ENCODE data around the gene RNF115. TPM values are rescaled to one million over a fixed set of nuclear protein-coding genes. Genes with fewer than 3 reads are reported as not detected.
"Not testable (repeated sequence)": the region's sequence is repeated elsewhere in the genome, so short reads cannot be mapped to it uniquely, and the experiment has no call there.

RNF115 gene
- total and polyA plus RNA-seq, 5 experiments from 2014 or later: 5.8 to 18.9 (median 6.6) TPM

DNA sequence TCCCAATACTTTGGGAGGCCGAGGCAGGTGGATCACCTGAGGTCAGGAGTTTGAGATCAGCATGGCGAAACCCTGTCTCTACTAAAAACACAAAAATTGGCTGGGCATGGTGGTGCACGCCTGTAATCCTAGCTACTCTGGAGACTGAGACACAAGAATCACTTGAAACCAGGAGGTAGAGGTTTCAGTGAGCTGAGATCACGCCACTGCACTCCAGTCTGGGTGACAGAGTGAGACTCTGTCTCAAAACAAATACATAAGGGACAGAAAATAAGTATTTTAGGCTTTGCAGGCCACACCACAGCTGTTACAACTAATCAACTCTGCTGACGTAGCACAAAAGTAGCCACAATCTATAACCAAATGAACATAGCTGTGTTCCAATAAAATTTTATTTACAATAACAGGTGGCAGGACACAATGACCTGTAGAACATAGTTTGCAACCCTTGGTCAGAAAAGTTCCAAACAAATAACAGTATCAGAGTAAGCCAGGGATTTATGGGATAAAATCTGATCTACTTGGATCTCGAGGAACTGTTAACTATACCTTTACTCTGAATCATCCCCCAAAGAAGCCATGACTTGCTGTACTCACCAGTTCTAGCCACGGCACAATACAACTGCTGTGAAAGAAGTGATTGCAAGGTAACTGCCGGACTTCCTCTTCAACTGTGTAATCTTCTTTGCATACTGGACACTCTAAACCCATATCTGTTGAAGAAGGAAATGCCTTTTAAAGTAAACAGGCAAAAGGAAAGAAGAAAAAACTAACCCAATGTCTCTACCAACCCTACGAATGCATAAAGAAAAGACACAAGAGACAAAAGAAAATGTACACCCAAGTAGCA, 76.3 kb downstream of the RNF115 start:
- Mint-ChIP-seq H3K9me3 (no peaks in the 10 kb centered on the region), H3K27me3 (no peaks in the 10 kb centered on the region), H3K4me1 (peaks cover 0 to 1% (median 0%) of the 10 kb centered on the region in 4 donors), H3K4me3 (no peak overlapping the region), H3K27ac (peak overlapping the region in 3 of 10 donors; percentile 37 to 56 (median 40)), H3K36me3 (peaks cover 7 to 93% (median 32%) of the 10 kb centered on the region in 3 donors)
- DNase-seq (no peak), ATAC-seq (no peak)
- POLR2A ChIA-PET: no interaction called here

GRCh38 chr1:145740269-145740668, 83.6 kb downstream of the RNF115 start:
- peaks cover 0 to 1% (median 0%) of the 10 kb centered on the region in 4 donors for H3K4me1 Mint-ChIP-seq
- H3K9me3 Mint-ChIP-seq: no peaks in the 10 kb centered on the region
- ATAC-seq (no peak), DNase-seq (no peak)
- H3K27me3 Mint-ChIP-seq: no peaks in the 10 kb centered on the region
- no peak overlapping the region for H3K27ac Mint-ChIP-seq
- H3K4me3 Mint-ChIP-seq: no peak overlapping the region
- peaks cover 7 to 41% (median 19%) of the 10 kb centered on the region in 3 donors for H3K36me3 Mint-ChIP-seq
- POLR2A ChIA-PET: no interaction called here

DNA sequence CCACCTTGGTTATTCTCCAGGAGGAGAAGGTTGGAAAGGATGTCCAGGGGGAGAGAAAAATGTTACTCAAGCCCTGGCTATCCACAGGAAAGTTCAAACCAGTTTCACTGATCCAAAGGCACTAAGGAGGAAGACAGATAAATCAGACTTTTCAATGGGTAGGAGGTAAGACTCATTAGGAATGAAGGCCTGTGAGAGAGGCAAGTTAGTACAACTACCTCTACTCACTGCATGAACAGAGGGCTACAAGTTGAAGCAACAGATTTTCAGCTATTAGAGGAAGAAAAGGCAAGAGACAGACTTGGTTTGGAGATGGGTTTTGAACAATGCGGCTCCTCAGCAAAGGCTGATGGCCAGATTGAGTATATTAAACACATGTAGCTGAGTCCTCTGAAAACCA, 87.7 kb downstream of the RNF115 start:
- DNase-seq (no peak), ATAC-seq (no peak)
- no peaks in the 10 kb centered on the region for H3K9me3 Mint-ChIP-seq
- no peak overlapping the region for H3K4me3 Mint-ChIP-seq
- no peak overlapping the region for H3K27ac Mint-ChIP-seq
- H3K27me3 Mint-ChIP-seq: no peaks in the 10 kb centered on the region
- POLR2A ChIA-PET: no interaction called here
- H3K36me3 Mint-ChIP-seq: peaks cover 0 to 6% (median 0%) of the 10 kb centered on the region in 3 donors
- H3K4me1 Mint-ChIP-seq: peaks cover 0 to 1% (median 0%) of the 10 kb centered on the region in 4 donors

DNA sequence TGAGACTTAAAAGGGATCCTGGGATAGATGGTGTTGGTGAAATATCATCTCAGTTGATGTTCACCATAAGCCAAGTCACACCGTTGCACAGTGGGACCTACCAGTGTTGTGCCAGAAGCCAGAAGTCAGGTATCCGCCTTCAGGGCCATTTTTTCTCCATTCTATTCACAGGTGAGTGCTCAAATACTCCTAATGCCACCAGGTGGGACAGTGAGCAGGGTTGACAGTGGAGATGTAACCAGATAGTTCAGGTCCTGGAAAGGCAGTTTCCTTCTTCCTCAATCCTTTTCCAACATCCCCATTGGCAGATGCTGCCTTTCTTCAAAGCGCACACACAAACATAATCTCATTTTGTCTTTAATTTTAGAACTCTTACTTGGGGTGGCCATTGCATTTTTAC, 93.0 kb downstream of the RNF115 start:
- no peaks in the 10 kb centered on the region for H3K9me3 Mint-ChIP-seq
- H3K27me3 Mint-ChIP-seq: no peaks in the 10 kb centered on the region
- POLR2A ChIA-PET: no interaction called here
- no peak for ATAC-seq
- no peak overlapping the region for H3K27ac Mint-ChIP-seq
- H3K4me3 Mint-ChIP-seq: no peak overlapping the region
- H3K4me1 Mint-ChIP-seq: no peaks in the 10 kb centered on the region
- DNase-seq: no peak
- peaks cover 0 to 2% (median 0%) of the 10 kb centered on the region in 3 donors for H3K36me3 Mint-ChIP-seq

DNA sequence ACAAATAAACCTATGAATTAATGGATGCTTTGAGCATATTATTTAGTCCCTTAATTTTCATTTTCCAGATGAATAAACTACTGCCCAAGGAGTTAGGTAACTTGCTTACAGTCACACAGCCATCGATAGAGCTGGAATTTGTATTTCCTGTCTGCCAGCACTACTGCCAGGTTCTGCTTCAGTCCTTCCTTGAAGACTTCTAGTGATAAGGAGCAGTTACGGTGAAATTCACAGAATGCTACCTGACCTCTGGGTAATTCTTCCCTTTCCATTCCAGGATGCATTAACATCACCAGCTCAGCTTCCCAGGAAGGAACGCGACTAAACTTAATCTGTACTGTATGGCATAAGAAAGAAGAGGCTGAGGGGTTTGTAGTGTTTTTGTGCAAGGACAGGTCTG, 93.4 kb downstream of the RNF115 start:
- H3K27ac Mint-ChIP-seq: no peak overlapping the region
- no peak for ATAC-seq
- no peaks in the 10 kb centered on the region for H3K4me1 Mint-ChIP-seq
- H3K4me3 Mint-ChIP-seq: no peak overlapping the region
- peaks cover 0 to 2% (median 0%) of the 10 kb centered on the region in 3 donors for H3K36me3 Mint-ChIP-seq
- no peak for DNase-seq
- no peaks in the 10 kb centered on the region for H3K9me3 Mint-ChIP-seq
- POLR2A ChIA-PET: no interaction called here
- H3K27me3 Mint-ChIP-seq: no peaks in the 10 kb centered on the region

DNA sequence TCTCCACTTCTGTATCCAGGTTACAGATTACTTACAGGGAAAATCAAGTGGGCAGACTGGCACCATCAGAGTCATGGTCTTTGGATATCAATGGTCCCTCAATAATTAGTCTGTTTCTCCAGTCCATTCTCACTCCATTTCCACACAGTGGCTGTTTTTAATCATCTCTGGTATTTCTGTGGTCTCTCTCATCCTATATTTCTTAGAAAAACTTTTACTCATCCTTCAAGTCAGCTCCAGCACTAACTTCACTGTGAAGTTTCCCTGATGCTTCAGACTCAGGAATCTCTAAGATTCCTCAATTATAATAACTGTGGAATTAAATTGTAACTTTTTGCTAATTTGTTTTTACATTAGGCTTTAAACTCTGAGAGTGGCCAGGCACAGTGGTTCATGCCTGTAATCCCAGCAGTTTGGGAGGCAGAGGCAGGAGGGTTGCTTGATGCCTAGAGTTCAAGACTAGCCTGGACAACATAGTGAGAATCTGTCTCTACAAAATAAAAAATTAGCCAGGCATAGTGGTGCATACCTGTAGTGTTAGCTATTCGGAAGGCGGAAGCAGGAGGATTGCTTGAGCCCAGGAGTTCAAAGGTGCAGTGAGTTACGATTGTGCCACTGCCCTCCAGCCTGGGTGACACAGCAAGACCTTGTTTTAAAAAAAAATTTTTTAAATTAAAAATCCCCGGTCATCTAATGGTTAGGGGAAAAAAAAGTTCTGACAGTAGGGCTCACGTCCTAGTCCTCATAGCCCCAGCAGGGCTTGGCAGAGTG, 94.0 kb downstream of the RNF115 start:
- ATAC-seq: no peak
- Mint-ChIP-seq H3K9me3 (no peaks in the 10 kb centered on the region), H3K27me3 (no peaks in the 10 kb centered on the region), H3K4me1 (no peaks in the 10 kb centered on the region), H3K4me3 (no peak overlapping the region), H3K27ac (peak overlapping the region in 1 of 10 donors; percentile 39), H3K36me3 (peaks cover 0 to 2% (median 0%) of the 10 kb centered on the region in 3 donors)
- POLR2A ChIA-PET: no interaction called here
- DNase-seq: no peak

- Mint-ChIP-seq H3K4me1 (no peaks in the 10 kb centered on the region), H3K27me3 (no peaks in the 10 kb centered on the region), H3K9me3 (no peaks in the 10 kb centered on the region), H3K4me3 (no peak overlapping the region), H3K36me3 (peaks cover 0 to 2% (median 0%) of the 10 kb centered on the region in 3 donors), H3K27ac (peak overlapping the region in 2 of 10 donors; percentile 9 to 39)
- DNase-seq (no peak), ATAC-seq (no peak)
- POLR2A ChIA-PET: no interaction called here
Observed at GRCh38 chr1:145729196-145729595, 94.7 kb downstream of the RNF115 start.

GRCh38 chr1:145726193-145726592, 97.7 kb downstream of the RNF115 start:
- H3K9me3 Mint-ChIP-seq, H3K36me3 Mint-ChIP-seq, DNase-seq, ATAC-seq, H3K27ac Mint-ChIP-seq, H3K4me3 Mint-ChIP-seq, H3K4me1 Mint-ChIP-seq, POLR2A ChIA-PET: not testable (repeated sequence)
- H3K27me3 Mint-ChIP-seq: peaks cover 6 to 12% (median 10%) of the 10 kb centered on the region in 5 donors

GRCh38 chr1:145720878-145721671, 102.8 kb downstream of the RNF115 start:
- Mint-ChIP-seq H3K27me3 (peaks cover 9 to 18% (median 14%) of the 10 kb centered on the region in 5 donors), H3K9me3 (no peaks in the 10 kb centered on the region), H3K36me3 (no peaks in the 10 kb centered on the region), H3K4me1 (peaks cover 5 to 30% (median 15%) of the 10 kb centered on the region in 4 donors), H3K27ac (peak overlapping the region in 5 of 10 donors; percentile 53 to 81 (median 66)), H3K4me3 (peak overlapping the region; percentile 64 to 87 (median 80))
- POLR2A ChIA-PET: interaction anchor here (0.9 kb wide), 1 partner anchor 30 kb away, joined by 3 read pairs; no protein-coding TSS in a partner anchor
- ATAC-seq: peak; percentile 92 to 96
- DNase-seq: peak; percentile 43 to 79 (median 70)

- POLR2A ChIA-PET: interaction anchor here (0.9 kb wide), 1 partner anchor 30 kb away, joined by 3 read pairs; no protein-coding TSS in a partner anchor
- peak in 1 of 10 donors; percentile 9 for DNase-seq
- H3K27me3 Mint-ChIP-seq: peaks cover 9 to 18% (median 14%) of the 10 kb centered on the region in 5 donors
- H3K9me3 Mint-ChIP-seq: no peaks in the 10 kb centered on the region
- peak overlapping the region in 2 of 10 donors; percentile 77 to 81 for H3K27ac Mint-ChIP-seq
- peak overlapping the region; percentile 15 to 87 (median 70) for H3K4me3 Mint-ChIP-seq
- ATAC-seq: no peak
- H3K36me3 Mint-ChIP-seq: no peaks in the 10 kb centered on the region
- peaks cover 5 to 30% (median 15%) of the 10 kb centered on the region in 4 donors for H3K4me1 Mint-ChIP-seq
Observed at GRCh38 chr1:145720556-145720877, 103.4 kb downstream of the RNF115 start.

DNA sequence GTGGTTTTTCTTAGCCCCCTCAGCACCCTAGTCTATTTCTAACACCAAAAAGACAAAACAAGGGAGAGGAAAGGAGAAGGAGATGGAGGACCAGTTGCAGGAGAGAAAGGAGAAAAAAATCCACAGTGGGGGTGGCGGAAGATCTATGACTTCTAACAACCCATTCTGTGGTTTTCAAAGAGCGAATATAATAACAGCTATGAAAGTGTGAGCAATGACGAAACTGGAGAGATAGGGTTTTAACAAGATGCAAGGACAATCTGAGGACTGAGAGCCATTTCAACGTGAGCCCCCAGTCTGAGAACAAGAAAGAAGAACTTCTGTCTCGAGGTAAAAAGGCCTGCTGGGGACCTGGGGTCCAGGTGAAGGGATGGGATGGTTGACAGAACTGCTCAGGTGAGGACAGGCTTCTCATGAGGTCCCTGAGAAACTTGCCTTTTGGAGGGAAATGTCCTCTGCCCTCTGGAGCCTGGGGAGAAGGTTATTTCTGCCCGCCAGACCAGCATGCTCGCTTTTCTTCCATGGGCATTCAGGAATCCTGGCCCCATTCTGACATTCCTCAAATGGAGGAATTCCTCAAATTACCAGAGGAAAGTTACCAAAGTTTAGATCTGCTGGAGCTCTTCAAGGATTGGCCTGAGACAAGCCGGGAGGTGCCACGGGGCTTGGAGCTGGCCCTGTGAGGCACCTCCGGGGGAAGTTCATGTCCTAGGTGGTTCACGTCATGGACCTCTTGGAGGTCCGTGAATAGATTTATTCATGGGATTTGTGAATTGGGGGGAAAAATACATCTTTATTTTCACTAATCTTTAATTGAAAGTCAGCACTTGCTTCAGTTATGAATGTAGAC, 104.4 kb downstream of the RNF115 start, which contains the start of gene CD160:
TSS of gene CD160 (plus strand) at position 270 of the 850 bp plus-strand sequence. CDS start 8,829 bp downstream, outside the sequence.
- H3K27ac Mint-ChIP-seq: peak within 1 kb of the TSS in 3 of 10 donors; percentile 3 to 81 (median 49)
- H3K27me3 Mint-ChIP-seq: peaks cover 9 to 18% (median 14%) of the 10 kb centered on the region in 5 donors
- peaks cover 5 to 30% (median 15%) of the 10 kb centered on the region in 4 donors for H3K4me1 Mint-ChIP-seq
- POLR2A ChIA-PET: no interaction called here
- peak within 1 kb of the TSS in 7 of 10 donors; percentile 14 to 87 (median 63) for H3K4me3 Mint-ChIP-seq
- H3K9me3 Mint-ChIP-seq: no peaks in the 10 kb centered on the region
- ATAC-seq (no peak), DNase-seq (peak in 1 of 10 donors; percentile 28)
- no peaks in the 10 kb centered on the region for H3K36me3 Mint-ChIP-seq
